Cardiac fibroblast (primary cell): ENCODE data around the gene ENTPD7.

Experiments
- DNase-seq, 2 donors: peaks; one replicate each; pipeline versions ENCODE4 v3.0.0 to v3.0.0-alpha.2; 2010; ENCODE audit warnings: low read depth in 2 of 2
- H3K4me3 ChIP-seq, 2 donors: replicated peaks in 1 of 2; 1 replicate in 1 of 2; 2 replicates in 1 of 2; pipeline ENCODE4 v1.5.1; 2011; ENCODE audit warnings: low read depth in 2 of 2, low read length in 2 of 2, mild to moderate bottlenecking in 2 of 2, moderate library complexity in 1 of 2
- CTCF ChIP-seq: IDR thresholded peaks from one replicate; pipeline ENCODE4 v1.5.1; 2011; ENCODE audit warnings: low read depth, mild to moderate bottlenecking, low read length, inconsistent platforms

Gene ENTPD7

GRCh38 chr10:99647601-99648151 lies 11.6 kb upstream of the ENTPD7 start:
- DNase-seq = no peak
- no peak overlapping the region for H3K4me3 ChIP-seq
- TF ChIP-seq CTCF = no peak

GRCh38 chr10:99648717-99649116 lies 10.6 kb upstream of the ENTPD7 start:
- no peak for TF ChIP-seq CTCF
- no peak for DNase-seq
- H3K4me3 ChIP-seq = no peak overlapping the region

DNA sequence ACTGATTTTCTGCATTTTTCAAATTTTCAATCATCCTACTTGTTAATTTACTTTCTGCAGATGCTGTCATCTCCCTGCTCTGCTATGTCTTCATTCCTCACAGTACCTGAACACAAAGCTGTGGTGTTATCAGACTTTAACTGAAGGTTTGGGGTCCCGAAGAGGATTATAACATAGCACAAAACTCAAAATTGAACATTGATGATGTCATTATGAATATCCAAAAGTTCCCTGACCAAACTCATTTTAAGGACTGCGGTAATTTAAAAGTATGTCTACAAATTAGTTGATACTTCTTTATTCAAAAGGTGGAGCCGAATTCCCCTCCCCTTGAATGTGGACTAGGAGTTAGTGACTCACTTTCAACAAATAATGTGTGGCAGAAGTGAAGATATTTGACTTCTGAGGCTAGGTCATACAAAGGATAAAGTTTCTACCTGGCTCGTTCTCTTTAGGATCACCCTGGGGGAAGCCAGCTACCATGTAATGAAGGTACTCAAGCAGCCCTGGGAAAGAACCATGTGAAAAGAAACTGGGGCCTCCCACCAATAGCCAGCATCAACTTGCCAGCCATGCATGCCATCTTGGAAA lies 6.4 kb upstream of the ENTPD7 start:
- DNase-seq = no peak
- no peak for TF ChIP-seq CTCF
- no peak overlapping the region for H3K4me3 ChIP-seq

DNA sequence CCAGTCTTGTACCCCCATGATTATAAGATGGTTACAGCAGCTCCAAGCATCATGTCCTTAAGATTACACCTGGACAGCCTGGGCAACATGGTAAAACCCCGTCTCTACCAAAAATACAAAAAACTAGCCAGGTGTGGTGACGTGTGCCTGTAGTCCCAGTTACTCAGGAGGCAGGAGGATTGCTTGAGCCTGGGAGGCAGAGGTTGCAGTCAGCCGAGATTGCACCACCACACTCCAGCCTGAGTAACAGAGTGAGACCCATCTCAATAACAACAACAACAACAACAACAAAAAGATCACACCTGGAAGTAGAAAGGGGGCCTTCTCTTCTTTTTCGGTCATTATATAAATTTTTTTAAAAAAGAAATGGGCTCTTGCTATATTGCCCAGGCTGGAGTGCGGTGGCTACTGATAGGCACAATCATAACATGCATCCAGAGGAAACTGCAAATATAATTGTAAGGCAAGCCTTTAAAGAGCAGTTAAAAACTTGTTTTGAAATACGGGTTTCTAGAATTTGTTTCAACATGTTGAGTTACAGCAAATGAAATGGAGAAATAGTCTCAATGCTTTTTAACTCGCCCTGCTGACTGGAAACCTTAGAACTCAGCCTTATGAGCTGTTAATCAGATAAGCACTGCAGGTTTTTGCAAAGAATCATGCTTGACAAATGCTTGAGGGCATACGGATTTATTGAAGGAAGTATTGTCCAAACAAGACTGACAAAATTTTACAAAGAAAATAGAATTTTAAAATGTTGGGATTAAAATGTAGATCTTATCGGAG lies 4.7 kb upstream of the ENTPD7 start:
- DNase-seq = no peak
- no peak overlapping the region for H3K4me3 ChIP-seq
- no peak for TF ChIP-seq CTCF

- TF ChIP-seq CTCF = no peak
- H3K4me3 ChIP-seq = no peak overlapping the region
- DNase-seq = peak in 1 of 2 donors; percentile 2
Observed at GRCh38 chr10:99656199-99657064, 2.9 kb upstream of the ENTPD7 start.

DNA sequence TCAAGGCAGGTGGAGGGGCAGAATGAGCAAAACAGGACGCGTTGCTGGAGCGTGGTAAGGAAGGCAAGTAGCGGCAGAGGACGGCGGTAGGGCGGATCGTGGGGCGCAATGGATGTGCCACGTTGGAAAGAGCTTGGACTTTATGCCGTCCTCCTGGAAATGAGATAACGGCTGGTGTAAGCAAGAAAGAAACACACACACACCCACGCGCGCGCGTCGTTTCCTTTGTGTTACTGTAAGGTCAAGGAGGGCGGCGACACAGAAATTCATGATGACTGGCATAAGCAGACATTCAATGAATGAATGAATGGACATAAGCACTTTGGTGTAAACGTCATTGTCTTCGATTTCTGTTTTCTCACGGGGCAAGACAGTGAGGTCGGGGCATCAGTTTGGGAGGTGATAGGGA lies 683 bp upstream of the ENTPD7 start:
- peak; percentile 47 to 51 for DNase-seq
- TF ChIP-seq CTCF = no peak
- peak overlapping the region; percentile 89 to 91 for H3K4me3 ChIP-seq
